ENCODE data around the gene CDK14. TPM values are rescaled to one million over a fixed set of nuclear protein-coding genes. Genes with fewer than 3 reads are reported as not detected.

CDK14 gene
- total and polyA plus RNA-seq, 10 of the 15 experiments (the other 5 are each of a cell fraction or from before 2014, with no cell fraction given) = 6.5 to 61.3 (median 24.2) TPM

DNA sequence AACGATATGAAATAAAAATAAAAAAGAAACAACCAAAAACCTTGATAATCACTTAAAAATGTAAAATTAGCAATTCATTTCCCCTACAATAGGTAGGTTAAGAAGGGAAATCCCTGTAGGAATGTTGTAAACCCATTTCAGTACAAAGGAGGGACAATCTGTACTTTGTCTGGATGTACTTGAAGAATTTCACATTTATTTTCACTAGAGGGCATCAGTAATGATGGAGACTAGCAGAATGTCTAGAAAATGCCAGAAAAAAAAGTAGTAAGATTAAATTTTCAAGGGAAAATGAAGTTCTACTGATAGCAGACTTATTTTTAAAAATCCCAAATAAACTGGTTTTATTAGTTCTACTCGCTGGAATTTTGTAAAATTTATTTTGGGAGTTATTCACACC, 459.1 kb downstream of the CDK14 start (continued):
- TF ChIP-seq ASH2L (IDR thresholded peaks at IDR 0.05; ENCODE audit: borderline replicate concordance, low read depth) = no peak
- TF ChIP-seq NRF1 (conservative IDR thresholded peaks at IDR 0.05; ENCODE audit: low read depth, low read length) = no peak

DNA sequence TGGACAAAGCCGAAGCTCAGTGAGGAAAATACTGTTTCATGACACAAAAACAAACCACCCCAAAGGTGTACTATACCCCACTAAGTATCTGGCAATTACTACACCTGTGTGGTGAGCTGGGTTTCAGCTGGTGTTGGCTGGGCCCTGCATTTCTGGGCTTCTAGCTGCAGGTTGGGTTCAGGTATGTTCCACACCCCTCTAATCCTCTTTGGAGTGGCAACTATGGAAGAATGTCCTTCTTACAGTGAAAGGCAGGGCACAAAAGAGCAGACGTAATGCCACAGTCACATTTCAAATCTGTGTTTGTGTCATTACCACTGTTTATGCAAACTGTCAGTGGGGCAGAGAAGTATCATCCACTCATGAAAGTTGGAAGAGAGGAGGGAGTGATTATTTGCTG, 466.6 kb downstream of the CDK14 start:
- H3K79me2 ChIP-seq (ENCODE audit: control insufficient read depth, insufficient read depth, low read length) = no peaks in the 10 kb centered on the region
- H3K9ac ChIP-seq (ENCODE audit: control insufficient read depth, insufficient read depth, low read length) = no peak overlapping the region
- ChIA-PET RAD21 (ENCODE audit: unreplicated experiment) (no interaction called here), SMC1A (ENCODE audit: uncharacterized antibody, unreplicated experiment) (interaction anchor here (1.6 kb wide), 1 partner anchor 17 kb away, joined by 3 read pairs; no protein-coding TSS in a partner anchor), POLR2A (interaction anchor here (0.6 kb wide), 1 partner anchor 724 kb away, joined by 3 read pairs; no protein-coding TSS in a partner anchor), CTCF (interaction anchor here (0.6 kb wide), 1 partner anchor 217 kb away, joined by 4 read pairs; no protein-coding TSS in a partner anchor)
- no peak overlapping the region for H3K27ac ChIP-seq (ENCODE audit: control insufficient read depth, insufficient read depth)
- in situ Hi-C loops (cut with MboI) = no loop called here
- H3K4me2 ChIP-seq (ENCODE audit: control insufficient read depth, insufficient read depth) = no peak overlapping the region
- no peaks in the 10 kb centered on the region for H3K27me3 ChIP-seq (replicated peaks in 1 of 2; ENCODE audit: control insufficient read depth in 2 of 2, insufficient read depth in 2 of 2, low read length in 1 of 2)
- no peak overlapping the region for H2AFZ ChIP-seq (ENCODE audit: control insufficient read depth, low read depth, low read length)
- 66% methylated on average over 2 of the region's 2 CpGs for WGBS (ENCODE audit: insufficient coverage, insufficient replicate concordance, low lambda C conversion rate, missing lambda C conversion rate)
- no peaks in the 10 kb centered on the region for H4K20me1 ChIP-seq (ENCODE audit: control insufficient read depth, insufficient read depth)
- intact Hi-C loops (cut with micrococcal nuclease; ENCODE audit: unreplicated experiment) = no loop called here
- H3K4me1 ChIP-seq (ENCODE audit: control insufficient read depth, insufficient read depth, low read length) = no peaks in the 10 kb centered on the region
- no peak overlapping the region for H3K4me3 ChIP-seq
- ATAC-seq (no peak), FAIRE-seq (no peak), DNase-seq (ENCODE audit: low read depth, low spot score) (no peak)
- H3K9me3 ChIP-seq (replicated peaks; ENCODE audit: control insufficient read depth, insufficient read depth, low read length) = no peaks in the 10 kb centered on the region
- no TSS peak for BruUV-seq (replicated peaks)
- no peaks in the 10 kb centered on the region for H3K36me3 ChIP-seq (ENCODE audit: control insufficient read depth in 2 of 2, insufficient read depth in 2 of 2, low read length in 1 of 2)
- TF ChIP-seq SUPT20H (IDR thresholded peaks at IDR 0.05; ENCODE audit: borderline replicate concordance, control insufficient read depth, low read depth, low read length) (no peak), BCL11A (IDR thresholded peaks at IDR 0.05; ENCODE audit: low read depth, low read length) (no peak), KDM1A (IDR thresholded peaks at IDR 0.05; ENCODE audit: borderline replicate concordance) (no peak), PAX5 (IDR thresholded peaks at IDR 0.05; ENCODE audit: borderline replicate concordance, low read depth, low read length) (no peak), NR2C1 (IDR thresholded peaks at IDR 0.05) (no peak), HDAC2 (IDR thresholded peaks at IDR 0.05) (no peak), BACH1 (IDR thresholded peaks at IDR 0.05; ENCODE audit: borderline replicate concordance) (no peak)
- TF ChIP-seq, protein P1, sequence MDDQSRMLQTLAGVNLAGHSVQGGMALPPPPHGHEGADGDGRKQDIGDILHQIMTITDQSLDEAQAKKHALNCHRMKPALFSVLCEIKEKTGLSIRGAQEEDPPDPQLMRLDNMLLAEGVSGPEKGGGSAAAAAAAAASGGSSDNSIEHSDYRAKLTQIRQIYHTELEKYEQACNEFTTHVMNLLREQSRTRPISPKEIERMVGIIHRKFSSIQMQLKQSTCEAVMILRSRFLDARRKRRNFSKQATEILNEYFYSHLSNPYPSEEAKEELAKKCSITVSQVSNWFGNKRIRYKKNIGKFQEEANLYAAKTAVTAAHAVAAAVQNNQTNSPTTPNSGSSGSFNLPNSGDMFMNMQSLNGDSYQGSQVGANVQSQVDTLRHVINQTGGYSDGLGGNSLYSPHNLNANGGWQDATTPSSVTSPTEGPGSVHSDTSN (IDR thresholded peaks at IDR 0.05; ENCODE audit: insufficient replicate concordance, low read depth, low read length) = no peak
- TF ChIP-seq, protein P2, sequence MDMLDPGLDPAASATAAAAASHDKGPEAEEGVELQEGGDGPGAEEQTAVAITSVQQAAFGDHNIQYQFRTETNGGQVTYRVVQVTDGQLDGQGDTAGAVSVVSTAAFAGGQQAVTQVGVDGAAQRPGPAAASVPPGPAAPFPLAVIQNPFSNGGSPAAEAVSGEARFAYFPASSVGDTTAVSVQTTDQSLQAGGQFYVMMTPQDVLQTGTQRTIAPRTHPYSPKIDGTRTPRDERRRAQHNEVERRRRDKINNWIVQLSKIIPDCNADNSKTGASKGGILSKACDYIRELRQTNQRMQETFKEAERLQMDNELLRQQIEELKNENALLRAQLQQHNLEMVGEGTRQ (IDR thresholded peaks at IDR 0.05; ENCODE audit: borderline replicate concordance, low read depth, low read length) = no peak
- TF ChIP-seq, protein P3, sequence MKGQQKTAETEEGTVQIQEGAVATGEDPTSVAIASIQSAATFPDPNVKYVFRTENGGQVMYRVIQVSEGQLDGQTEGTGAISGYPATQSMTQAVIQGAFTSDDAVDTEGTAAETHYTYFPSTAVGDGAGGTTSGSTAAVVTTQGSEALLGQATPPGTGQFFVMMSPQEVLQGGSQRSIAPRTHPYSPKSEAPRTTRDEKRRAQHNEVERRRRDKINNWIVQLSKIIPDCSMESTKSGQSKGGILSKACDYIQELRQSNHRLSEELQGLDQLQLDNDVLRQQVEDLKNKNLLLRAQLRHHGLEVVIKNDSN (IDR thresholded peaks at IDR 0.05; ENCODE audit: borderline replicate concordance, extremely low read length, insufficient read depth, low read depth, low read length) = no peak
- TF ChIP-seq, protein P4, sequence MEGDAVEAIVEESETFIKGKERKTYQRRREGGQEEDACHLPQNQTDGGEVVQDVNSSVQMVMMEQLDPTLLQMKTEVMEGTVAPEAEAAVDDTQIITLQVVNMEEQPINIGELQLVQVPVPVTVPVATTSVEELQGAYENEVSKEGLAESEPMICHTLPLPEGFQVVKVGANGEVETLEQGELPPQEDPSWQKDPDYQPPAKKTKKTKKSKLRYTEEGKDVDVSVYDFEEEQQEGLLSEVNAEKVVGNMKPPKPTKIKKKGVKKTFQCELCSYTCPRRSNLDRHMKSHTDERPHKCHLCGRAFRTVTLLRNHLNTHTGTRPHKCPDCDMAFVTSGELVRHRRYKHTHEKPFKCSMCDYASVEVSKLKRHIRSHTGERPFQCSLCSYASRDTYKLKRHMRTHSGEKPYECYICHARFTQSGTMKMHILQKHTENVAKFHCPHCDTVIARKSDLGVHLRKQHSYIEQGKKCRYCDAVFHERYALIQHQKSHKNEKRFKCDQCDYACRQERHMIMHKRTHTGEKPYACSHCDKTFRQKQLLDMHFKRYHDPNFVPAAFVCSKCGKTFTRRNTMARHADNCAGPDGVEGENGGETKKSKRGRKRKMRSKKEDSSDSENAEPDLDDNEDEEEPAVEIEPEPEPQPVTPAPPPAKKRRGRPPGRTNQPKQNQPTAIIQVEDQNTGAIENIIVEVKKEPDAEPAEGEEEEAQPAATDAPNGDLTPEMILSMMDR (IDR thresholded peaks at IDR 0.05 in 2 of 3, conservative IDR thresholded peaks at IDR 0.05 in 1 of 3; ENCODE audit: control insufficient read depth in 2 of 3, extremely low read depth in 1 of 3, insufficient read depth in 1 of 3, low read depth in 3 of 3, low read length in 3 of 3) = no peak
- TF ChIP-seq, protein P5, sequence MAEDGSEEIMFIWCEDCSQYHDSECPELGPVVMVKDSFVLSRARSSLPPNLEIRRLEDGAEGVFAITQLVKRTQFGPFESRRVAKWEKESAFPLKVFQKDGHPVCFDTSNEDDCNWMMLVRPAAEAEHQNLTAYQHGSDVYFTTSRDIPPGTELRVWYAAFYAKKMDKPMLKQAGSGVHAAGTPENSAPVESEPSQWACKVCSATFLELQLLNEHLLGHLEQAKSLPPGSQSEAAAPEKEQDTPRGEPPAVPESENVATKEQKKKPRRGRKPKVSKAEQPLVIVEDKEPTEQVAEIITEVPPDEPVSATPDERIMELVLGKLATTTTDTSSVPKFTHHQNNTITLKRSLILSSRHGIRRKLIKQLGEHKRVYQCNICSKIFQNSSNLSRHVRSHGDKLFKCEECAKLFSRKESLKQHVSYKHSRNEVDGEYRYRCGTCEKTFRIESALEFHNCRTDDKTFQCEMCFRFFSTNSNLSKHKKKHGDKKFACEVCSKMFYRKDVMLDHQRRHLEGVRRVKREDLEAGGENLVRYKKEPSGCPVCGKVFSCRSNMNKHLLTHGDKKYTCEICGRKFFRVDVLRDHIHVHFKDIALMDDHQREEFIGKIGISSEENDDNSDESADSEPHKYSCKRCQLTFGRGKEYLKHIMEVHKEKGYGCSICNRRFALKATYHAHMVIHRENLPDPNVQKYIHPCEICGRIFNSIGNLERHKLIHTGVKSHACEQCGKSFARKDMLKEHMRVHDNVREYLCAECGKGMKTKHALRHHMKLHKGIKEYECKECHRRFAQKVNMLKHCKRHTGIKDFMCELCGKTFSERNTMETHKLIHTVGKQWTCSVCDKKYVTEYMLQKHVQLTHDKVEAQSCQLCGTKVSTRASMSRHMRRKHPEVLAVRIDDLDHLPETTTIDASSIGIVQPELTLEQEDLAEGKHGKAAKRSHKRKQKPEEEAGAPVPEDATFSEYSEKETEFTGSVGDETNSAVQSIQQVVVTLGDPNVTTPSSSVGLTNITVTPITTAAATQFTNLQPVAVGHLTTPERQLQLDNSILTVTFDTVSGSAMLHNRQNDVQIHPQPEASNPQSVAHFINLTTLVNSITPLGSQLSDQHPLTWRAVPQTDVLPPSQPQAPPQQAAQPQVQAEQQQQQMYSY (CRISPR knock-in tag; IDR thresholded peaks at IDR 0.05) = no peak

All from GM12878 (cell line).